Nephron (organoid): ENCODE data around the gene TNFAIP2.

ENCODE experiments used
- H3K27ac Mint-ChIP-seq, 3 experiments: 2 replicates each; pipeline ENCODE4 v1.8.0; 2020; ENCODE audit warnings: mixed read lengths in 3 of 3, mild to moderate bottlenecking in 2 of 3, moderate library complexity in 1 of 3
- H3K27me3 Mint-ChIP-seq: 2 replicates; pipeline ENCODE4 v1.8.0; 2021; ENCODE audit warnings: low read depth, mild to moderate bottlenecking, moderate library complexity, mixed read lengths
- H3K36me3 Mint-ChIP-seq: 2 replicates; pipeline ENCODE4 v1.8.0; 2020; ENCODE audit warnings: low read depth, mixed read lengths
- H3K4me1 Mint-ChIP-seq: 2 replicates; pipeline ENCODE4 v1.8.0; 2020; ENCODE audit warnings: mixed read lengths
- H3K4me3 Mint-ChIP-seq, 3 experiments: 2 replicates each; pipeline ENCODE4 v1.8.0; 2020; ENCODE audit warnings: mild to moderate bottlenecking in 3 of 3, mixed read lengths in 3 of 3, moderate library complexity in 2 of 3
- H3K9me3 Mint-ChIP-seq: 2 replicates; pipeline ENCODE4 v1.8.0; 2020; ENCODE audit warnings: mixed read lengths
- CTCF ChIP-seq, 3 experiments: fragments of 200-600 bp; sonication (generic); IDR thresholded peaks; one replicate each; pipeline ENCODE4 v1.5.0; 2021; ENCODE audit warnings: antibody characterized with exemption in 3 of 3; ENCODE audit not compliant: unreplicated experiment in 3 of 3

Gene TNFAIP2

GRCh38 chr14:103132381-103133209 lies 9.3 kb downstream of the TNFAIP2 start:
- Mint-ChIP-seq H3K27ac (peak overlapping the region; percentile 37 to 55 (median 45)), H3K4me1 (peaks cover 41% of the 10 kb centered on the region), H3K9me3 (no peaks in the 10 kb centered on the region), H3K36me3 (peaks cover 13% of the 10 kb centered on the region), H3K4me3 (peak overlapping the region in 1 of 3 experiments; percentile 23), H3K27me3 (peaks cover 18% of the 10 kb centered on the region)
- no peak for TF ChIP-seq CTCF (IDR thresholded peaks at IDR 0.05; ENCODE audit: unreplicated experiment in 3 of 3)

GRCh38 chr14:103133210-103134140 lies 10.2 kb downstream of the TNFAIP2 start:
- H3K9me3 Mint-ChIP-seq, result no peaks in the 10 kb centered on the region
- H3K36me3 Mint-ChIP-seq, result peaks cover 13% of the 10 kb centered on the region
- peaks cover 42% of the 10 kb centered on the region for H3K4me1 Mint-ChIP-seq
- H3K4me3 Mint-ChIP-seq, result no peak overlapping the region
- H3K27me3 Mint-ChIP-seq, result peaks cover 15% of the 10 kb centered on the region
- no peak for TF ChIP-seq CTCF (IDR thresholded peaks at IDR 0.05; ENCODE audit: unreplicated experiment in 3 of 3)
- no peak overlapping the region for H3K27ac Mint-ChIP-seq

GRCh38 chr14:103134405-103134804 lies 11.1 kb downstream of the TNFAIP2 start:
- Mint-ChIP-seq H3K4me1 (peaks cover 39% of the 10 kb centered on the region), H3K27ac (peak overlapping the region in 1 of 3 experiments; percentile 31), H3K36me3 (peaks cover 13% of the 10 kb centered on the region), H3K27me3 (peaks cover 12% of the 10 kb centered on the region), H3K9me3 (no peaks in the 10 kb centered on the region), H3K4me3 (no peak overlapping the region)
- no peak for TF ChIP-seq CTCF (IDR thresholded peaks at IDR 0.05; ENCODE audit: unreplicated experiment in 3 of 3)

- peak overlapping the region in 1 of 3 experiments; percentile 31 for H3K27ac Mint-ChIP-seq
- H3K36me3 Mint-ChIP-seq, result peaks cover 13% of the 10 kb centered on the region
- TF ChIP-seq CTCF (IDR thresholded peaks at IDR 0.05; ENCODE audit: unreplicated experiment in 3 of 3), result no peak
Observed at GRCh38 chr14:103134919-103135318, 11.7 kb downstream of the TNFAIP2 start.

GRCh38 chr14:103135333-103136260 lies 12.3 kb downstream of the TNFAIP2 start:
- no peak for TF ChIP-seq CTCF (IDR thresholded peaks at IDR 0.05; ENCODE audit: unreplicated experiment in 3 of 3)
- H3K9me3 Mint-ChIP-seq, result no peaks in the 10 kb centered on the region
- peaks cover 48% of the 10 kb centered on the region for H3K4me1 Mint-ChIP-seq
- peak overlapping the region in 1 of 3 experiments; percentile 32 for H3K4me3 Mint-ChIP-seq
- peaks cover 5% of the 10 kb centered on the region for H3K27me3 Mint-ChIP-seq
- H3K27ac Mint-ChIP-seq, result peak overlapping the region in 1 of 3 experiments; percentile 59
- H3K36me3 Mint-ChIP-seq, result peaks cover 13% of the 10 kb centered on the region

More at GRCh38 chr14:103134919-103135318, 11.7 kb downstream of the TNFAIP2 start:
- Mint-ChIP-seq H3K4me1 (peaks cover 44% of the 10 kb centered on the region), H3K4me3 (no peak overlapping the region), H3K9me3 (no peaks in the 10 kb centered on the region), H3K27me3 (peaks cover 7% of the 10 kb centered on the region)
